Measurements from ENCODE around the gene RINL.
"Not testable (repeated sequence)": the region's sequence is repeated elsewhere in the genome, so short reads cannot be mapped to it uniquely, and the experiment has no call there.

Gene RINL

DNA sequence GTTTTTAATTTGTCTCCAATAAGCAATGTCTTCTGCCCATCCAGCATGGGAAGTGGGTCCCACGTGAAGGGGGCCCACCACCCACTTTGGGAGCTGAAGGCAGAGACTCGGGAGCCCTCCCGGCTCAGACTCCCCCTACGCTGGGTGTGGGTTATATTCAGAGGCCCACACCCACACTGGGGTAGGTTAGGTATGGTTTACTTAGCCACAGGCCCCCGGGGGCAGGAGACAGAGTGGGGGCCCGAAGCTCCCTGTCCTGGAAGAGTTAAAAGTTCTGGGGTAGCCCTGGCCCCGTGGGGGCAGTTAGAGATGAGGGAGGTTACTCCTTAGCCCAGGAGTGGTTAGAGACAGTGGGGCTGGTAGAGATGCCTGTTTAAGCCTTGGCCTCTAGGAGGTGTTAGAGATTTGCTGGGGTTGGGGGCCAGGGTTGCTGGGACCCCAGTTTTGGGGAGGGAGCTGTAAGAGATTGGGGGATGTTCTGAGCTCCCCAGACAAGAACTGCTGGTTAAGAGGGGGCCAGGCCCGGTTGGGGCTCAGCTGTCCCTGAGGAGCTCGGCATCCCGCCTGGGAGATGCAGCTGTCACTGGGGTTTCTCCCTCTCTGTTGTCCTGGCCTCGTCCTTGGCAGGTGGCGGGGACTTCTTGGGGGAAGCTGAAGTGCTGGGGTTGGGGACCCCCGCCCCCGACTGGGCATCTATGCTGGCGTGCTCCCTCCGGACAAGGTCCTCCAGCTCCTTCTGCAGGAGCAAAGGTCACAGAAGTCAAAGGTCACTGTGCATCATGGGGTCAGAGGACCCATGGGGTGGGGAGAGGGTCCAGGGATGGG, 712 bp upstream of the RINL start:
- Histone ChIP-seq H3K36me3 (ENCODE audit: control insufficient read depth in 5 of 5, insufficient read depth in 5 of 5, low read length in 5 of 5) (peaks cover 0 to 45% (median 30%) of the 10 kb centered on the region in 5 donors), H3K4me1 (ENCODE audit: control insufficient read depth in 5 of 5, insufficient read depth in 5 of 5, low read length in 5 of 5) (peaks cover 0 to 25% (median 12%) of the 10 kb centered on the region in 5 donors), H3K4me3 (ENCODE audit: low read depth in 1 of 5, low read length in 5 of 5) (no peak overlapping the region), H3K9ac (ENCODE audit: low read length in 5 of 5) (peak overlapping the region in 4 of 5 donors; percentile 48 to 67 (median 58)), H3K27ac (ENCODE audit: low read depth, low read length) (peak overlapping the region; percentile 41), H3K27me3 (ENCODE audit: control insufficient read depth in 5 of 5, insufficient read depth in 4 of 5, low read length in 5 of 5) (no peaks in the 10 kb centered on the region), H3K9me3 (ENCODE audit: control insufficient read depth in 5 of 5, low read length in 5 of 5) (no peaks in the 10 kb centered on the region)

DNA sequence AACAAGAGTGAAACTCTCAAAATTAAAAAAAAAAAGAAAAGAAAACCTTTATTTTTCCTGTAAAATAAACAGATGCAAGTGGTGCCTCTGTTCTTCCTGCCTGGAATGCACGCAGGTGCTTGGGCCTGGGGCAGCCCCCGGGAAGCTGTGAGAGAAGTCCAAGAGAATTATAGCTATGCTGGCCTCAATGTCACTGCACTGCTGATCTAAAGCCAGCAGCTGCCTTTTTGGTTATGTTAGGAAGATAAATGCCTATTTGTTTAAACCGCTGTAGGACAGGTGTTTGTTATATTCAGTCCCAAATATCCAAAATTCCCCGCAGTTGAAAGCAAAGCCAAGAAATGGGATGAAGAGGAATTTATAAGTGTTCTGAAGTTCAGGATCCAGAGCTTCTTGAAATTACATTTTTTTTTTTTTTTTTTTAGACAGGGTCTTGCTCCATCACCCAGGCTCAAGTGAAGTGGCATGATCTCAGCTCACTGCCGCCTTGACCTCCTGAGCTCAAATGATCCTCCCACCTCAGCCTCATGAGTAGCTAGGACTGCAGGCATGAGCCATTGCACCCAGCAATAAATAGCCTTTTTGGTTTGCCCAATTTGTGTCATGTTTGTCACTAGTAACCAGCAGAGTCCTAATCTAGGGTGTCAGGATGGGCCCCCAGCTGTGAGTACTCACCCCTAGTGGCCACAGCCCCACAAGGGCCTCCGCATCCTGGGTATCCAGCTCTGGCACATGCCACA, 2.2 kb downstream of the RINL start:
- H3K4me3 ChIP-seq (ENCODE audit: low read depth in 1 of 5, low read length in 5 of 5): no peak overlapping the region
- no peaks in the 10 kb centered on the region for H3K9me3 ChIP-seq (ENCODE audit: control insufficient read depth in 5 of 5, low read length in 5 of 5)
- H3K27me3 ChIP-seq (ENCODE audit: control insufficient read depth in 5 of 5, insufficient read depth in 4 of 5, low read length in 5 of 5): no peaks in the 10 kb centered on the region
- H3K36me3 ChIP-seq (ENCODE audit: control insufficient read depth in 5 of 5, insufficient read depth in 5 of 5, low read length in 5 of 5): peaks cover 0 to 19% (median 13%) of the 10 kb centered on the region in 5 donors
- no peak overlapping the region for H3K27ac ChIP-seq (ENCODE audit: low read depth, low read length)
- no peak overlapping the region for H3K9ac ChIP-seq (ENCODE audit: low read length in 5 of 5)
- peaks cover 0 to 25% (median 12%) of the 10 kb centered on the region in 5 donors for H3K4me1 ChIP-seq (ENCODE audit: control insufficient read depth in 5 of 5, insufficient read depth in 5 of 5, low read length in 5 of 5)

DNA sequence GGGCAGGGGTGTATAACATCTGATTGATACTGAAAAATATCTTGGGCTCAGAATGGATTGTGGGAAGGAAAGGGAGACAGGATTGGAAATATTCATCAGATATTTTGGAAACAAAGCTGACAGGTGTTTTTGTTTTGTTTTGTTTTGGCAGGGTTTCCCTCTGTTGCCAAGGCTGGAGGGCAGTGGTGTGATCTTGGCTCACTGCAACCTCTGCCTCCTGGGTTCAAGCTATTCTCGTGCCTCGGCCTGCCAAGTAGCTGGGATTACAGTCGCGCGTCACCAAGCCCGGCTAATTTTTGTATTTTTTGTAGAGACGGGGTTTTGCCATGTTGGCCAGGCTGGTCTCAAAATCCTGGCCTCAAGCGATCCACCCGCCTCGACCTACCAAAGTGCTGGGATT, 4.7 kb downstream of the RINL start:
- H3K4me1 ChIP-seq (ENCODE audit: control insufficient read depth in 5 of 5, insufficient read depth in 5 of 5, low read length in 5 of 5): peaks cover 0 to 37% (median 21%) of the 10 kb centered on the region in 5 donors
- not testable (repeated sequence) for H3K27me3 ChIP-seq (ENCODE audit: control insufficient read depth in 5 of 5, insufficient read depth in 4 of 5, low read length in 5 of 5); H3K4me3 ChIP-seq (ENCODE audit: low read depth in 1 of 5, low read length in 5 of 5); H3K9ac ChIP-seq (ENCODE audit: low read length in 5 of 5); H3K36me3 ChIP-seq (ENCODE audit: control insufficient read depth in 5 of 5, insufficient read depth in 5 of 5, low read length in 5 of 5); H3K9me3 ChIP-seq (ENCODE audit: control insufficient read depth in 5 of 5, low read length in 5 of 5); H3K27ac ChIP-seq (ENCODE audit: low read depth, low read length)

GRCh38 chr19:38870612-38871011, 7.5 kb downstream of the RINL start:
- Histone ChIP-seq H3K27ac (ENCODE audit: low read depth, low read length) (no peak overlapping the region), H3K9me3 (ENCODE audit: control insufficient read depth in 5 of 5, low read length in 5 of 5) (no peaks in the 10 kb centered on the region), H3K36me3 (ENCODE audit: control insufficient read depth in 5 of 5, insufficient read depth in 5 of 5, low read length in 5 of 5) (no peaks in the 10 kb centered on the region), H3K4me1 (ENCODE audit: control insufficient read depth in 5 of 5, insufficient read depth in 5 of 5, low read length in 5 of 5) (peaks cover 0 to 23% (median 15%) of the 10 kb centered on the region in 5 donors), H3K4me3 (ENCODE audit: low read depth in 1 of 5, low read length in 5 of 5) (peak overlapping the region in 1 of 5 donors; percentile 70), H3K27me3 (ENCODE audit: control insufficient read depth in 5 of 5, insufficient read depth in 4 of 5, low read length in 5 of 5) (no peaks in the 10 kb centered on the region), H3K9ac (ENCODE audit: low read length in 5 of 5) (no peak overlapping the region)

- Histone ChIP-seq H3K4me1 (ENCODE audit: control insufficient read depth in 5 of 5, insufficient read depth in 5 of 5, low read length in 5 of 5) (peaks cover 0 to 28% (median 19%) of the 10 kb centered on the region in 5 donors), H3K27ac (ENCODE audit: low read depth, low read length) (no peak overlapping the region)
Measured at GRCh38 chr19:38869836-38870607, 8.1 kb downstream of the RINL start.

GRCh38 chr19:38869160-38869835, 8.8 kb downstream of the RINL start:
- Histone ChIP-seq H3K36me3 (ENCODE audit: control insufficient read depth in 5 of 5, insufficient read depth in 5 of 5, low read length in 5 of 5) (no peaks in the 10 kb centered on the region), H3K9me3 (ENCODE audit: control insufficient read depth in 5 of 5, low read length in 5 of 5) (no peaks in the 10 kb centered on the region), H3K27ac (ENCODE audit: low read depth, low read length) (no peak overlapping the region), H3K9ac (ENCODE audit: low read length in 5 of 5) (peak overlapping the region in 4 of 5 donors; percentile 67 to 80 (median 77)), H3K4me1 (ENCODE audit: control insufficient read depth in 5 of 5, insufficient read depth in 5 of 5, low read length in 5 of 5) (peaks cover 0 to 36% (median 24%) of the 10 kb centered on the region in 5 donors), H3K4me3 (ENCODE audit: low read depth in 1 of 5, low read length in 5 of 5) (peak overlapping the region; percentile 70 to 79 (median 72)), H3K27me3 (ENCODE audit: control insufficient read depth in 5 of 5, insufficient read depth in 4 of 5, low read length in 5 of 5) (no peaks in the 10 kb centered on the region)

More at GRCh38 chr19:38869836-38870607, 8.1 kb downstream of the RINL start:
- Histone ChIP-seq H3K4me3 (ENCODE audit: low read depth in 1 of 5, low read length in 5 of 5) (peak overlapping the region; percentile 70 to 79 (median 72)), H3K9me3 (ENCODE audit: control insufficient read depth in 5 of 5, low read length in 5 of 5) (no peaks in the 10 kb centered on the region), H3K27me3 (ENCODE audit: control insufficient read depth in 5 of 5, insufficient read depth in 4 of 5, low read length in 5 of 5) (no peaks in the 10 kb centered on the region), H3K9ac (ENCODE audit: low read length in 5 of 5) (peak overlapping the region in 4 of 5 donors; percentile 67 to 80 (median 77)), H3K36me3 (ENCODE audit: control insufficient read depth in 5 of 5, insufficient read depth in 5 of 5, low read length in 5 of 5) (no peaks in the 10 kb centered on the region)

- Histone ChIP-seq H3K9me3 (ENCODE audit: control insufficient read depth in 5 of 5, low read length in 5 of 5) (no peaks in the 10 kb centered on the region), H3K27me3 (ENCODE audit: control insufficient read depth in 5 of 5, insufficient read depth in 4 of 5, low read length in 5 of 5) (no peaks in the 10 kb centered on the region), H3K9ac (ENCODE audit: low read length in 5 of 5) (no peak overlapping the region), H3K4me3 (ENCODE audit: low read depth in 1 of 5, low read length in 5 of 5) (no peak overlapping the region), H3K4me1 (ENCODE audit: control insufficient read depth in 5 of 5, insufficient read depth in 5 of 5, low read length in 5 of 5) (peaks cover 0 to 36% (median 26%) of the 10 kb centered on the region in 5 donors), H3K27ac (ENCODE audit: low read depth, low read length) (no peak overlapping the region), H3K36me3 (ENCODE audit: control insufficient read depth in 5 of 5, insufficient read depth in 5 of 5, low read length in 5 of 5) (no peaks in the 10 kb centered on the region)
Measured at GRCh38 chr19:38868551-38868950, 9.5 kb downstream of the RINL start.

GRCh38 chr19:38867171-38867780, 10.8 kb downstream of the RINL start:
- Histone ChIP-seq H3K9me3 (ENCODE audit: control insufficient read depth in 5 of 5, low read length in 5 of 5) (no peaks in the 10 kb centered on the region), H3K9ac (ENCODE audit: low read length in 5 of 5) (no peak overlapping the region), H3K27me3 (ENCODE audit: control insufficient read depth in 5 of 5, insufficient read depth in 4 of 5, low read length in 5 of 5) (no peaks in the 10 kb centered on the region), H3K36me3 (ENCODE audit: control insufficient read depth in 5 of 5, insufficient read depth in 5 of 5, low read length in 5 of 5) (no peaks in the 10 kb centered on the region), H3K4me1 (ENCODE audit: control insufficient read depth in 5 of 5, insufficient read depth in 5 of 5, low read length in 5 of 5) (peaks cover 2 to 49% (median 35%) of the 10 kb centered on the region in 5 donors), H3K27ac (ENCODE audit: low read depth, low read length) (no peak overlapping the region), H3K4me3 (ENCODE audit: low read depth in 1 of 5, low read length in 5 of 5) (no peak overlapping the region)

All from subcutaneous abdominal adipose tissue (tissue), 5 donors.